Uterus (tissue), 2 donors: ENCODE results near the gene ADORA2A.

ENCODE experiments used
- POLR2A ChIP-seq, 2 donors: fragments of 450-650 bp; IDR thresholded peaks; one replicate each; pipeline ENCODE4 v1.6.1; 2016; ENCODE audit warnings: antibody characterized with exemption in 2 of 2, mild to moderate bottlenecking in 1 of 2, moderate library complexity in 1 of 2
- TF ChIP-seq, protein P1 (sequence below), 4 experiments: fragments of 200-600 bp in 2 of 4; fragments of 450-650 bp in 2 of 4; sonication (generic) in 2 of 4; IDR thresholded peaks; one replicate each; pipeline ENCODE4 v1.5.1; 2016 to 2019; ENCODE audit warnings: antibody characterized with exemption in 4 of 4, mild to moderate bottlenecking in 2 of 4, moderate library complexity in 1 of 4

DNA sequence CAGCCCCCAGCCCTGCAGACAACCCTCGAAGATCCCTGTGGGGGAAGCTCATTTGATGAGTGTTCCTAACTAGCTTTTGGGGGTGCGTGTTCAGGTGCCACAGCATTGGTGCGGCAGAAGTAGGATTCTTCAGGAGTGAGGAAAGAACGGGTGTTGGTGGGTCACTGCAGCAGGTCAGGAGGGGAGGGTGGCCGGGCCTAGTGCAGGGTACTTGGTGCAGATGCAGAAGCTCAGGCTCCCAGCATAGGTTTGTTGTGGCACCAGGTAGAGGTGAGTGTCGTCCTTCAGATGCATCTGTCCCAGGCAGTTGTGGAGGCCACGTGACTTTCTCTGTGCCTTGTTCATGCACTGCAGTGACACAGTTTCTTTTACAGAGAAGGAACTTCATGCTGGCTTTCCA, 15.1 kb upstream of the ADORA2A start:
- TF ChIP-seq, protein P1, sequence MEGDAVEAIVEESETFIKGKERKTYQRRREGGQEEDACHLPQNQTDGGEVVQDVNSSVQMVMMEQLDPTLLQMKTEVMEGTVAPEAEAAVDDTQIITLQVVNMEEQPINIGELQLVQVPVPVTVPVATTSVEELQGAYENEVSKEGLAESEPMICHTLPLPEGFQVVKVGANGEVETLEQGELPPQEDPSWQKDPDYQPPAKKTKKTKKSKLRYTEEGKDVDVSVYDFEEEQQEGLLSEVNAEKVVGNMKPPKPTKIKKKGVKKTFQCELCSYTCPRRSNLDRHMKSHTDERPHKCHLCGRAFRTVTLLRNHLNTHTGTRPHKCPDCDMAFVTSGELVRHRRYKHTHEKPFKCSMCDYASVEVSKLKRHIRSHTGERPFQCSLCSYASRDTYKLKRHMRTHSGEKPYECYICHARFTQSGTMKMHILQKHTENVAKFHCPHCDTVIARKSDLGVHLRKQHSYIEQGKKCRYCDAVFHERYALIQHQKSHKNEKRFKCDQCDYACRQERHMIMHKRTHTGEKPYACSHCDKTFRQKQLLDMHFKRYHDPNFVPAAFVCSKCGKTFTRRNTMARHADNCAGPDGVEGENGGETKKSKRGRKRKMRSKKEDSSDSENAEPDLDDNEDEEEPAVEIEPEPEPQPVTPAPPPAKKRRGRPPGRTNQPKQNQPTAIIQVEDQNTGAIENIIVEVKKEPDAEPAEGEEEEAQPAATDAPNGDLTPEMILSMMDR (IDR thresholded peaks at IDR 0.05), result no peak
- no peak for TF ChIP-seq POLR2A (IDR thresholded peaks at IDR 0.05)
